ENCODE data around the gene CFAP54. TPM values are rescaled to one million over a fixed set of nuclear protein-coding genes. Genes with fewer than 3 reads are reported as not detected.
A peak's percentile ranks its signal among the peaks of the same experiment; 100 is the strongest.
"Not testable (repeated sequence)": the region's sequence is repeated elsewhere in the genome, so short reads cannot be mapped to it uniquely, and the experiment has no call there.

Gene CFAP54
- total RNA-seq: 7.5 and 11.7 TPM in 2 replicates

- no peak for DNase-seq (ENCODE audit: extremely low read depth, low read depth, low spot score)
These were observed at the start of gene CFAP54 for GRCh38 chr12:96489392-96490056. CFAP54 (plus strand) TSS chr12:96489577; CDS start chr12:96489610, 33 bp downstream.

DNA sequence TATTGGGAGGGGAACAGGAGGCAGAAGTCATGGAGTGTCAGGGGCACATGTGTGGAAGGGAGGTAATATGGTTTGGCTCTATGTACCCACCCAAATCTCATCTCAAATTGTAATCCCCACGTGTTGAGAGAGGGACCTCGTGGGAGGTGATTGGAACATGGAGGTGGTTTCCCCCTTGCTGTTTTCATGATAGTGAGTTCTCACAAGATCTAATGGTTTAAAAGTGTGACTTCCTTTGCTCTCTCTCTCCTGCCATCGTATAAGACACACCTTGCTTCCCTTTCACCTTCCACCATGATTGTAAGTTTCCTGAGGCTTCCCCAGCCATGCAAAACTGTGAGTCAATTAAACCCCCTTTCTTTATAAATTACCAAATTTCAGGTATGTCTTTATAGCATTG, 47.6 kb upstream of the CFAP54 start:
- no peak for DNase-seq (ENCODE audit: extremely low read depth, low read depth, low spot score)

DNA sequence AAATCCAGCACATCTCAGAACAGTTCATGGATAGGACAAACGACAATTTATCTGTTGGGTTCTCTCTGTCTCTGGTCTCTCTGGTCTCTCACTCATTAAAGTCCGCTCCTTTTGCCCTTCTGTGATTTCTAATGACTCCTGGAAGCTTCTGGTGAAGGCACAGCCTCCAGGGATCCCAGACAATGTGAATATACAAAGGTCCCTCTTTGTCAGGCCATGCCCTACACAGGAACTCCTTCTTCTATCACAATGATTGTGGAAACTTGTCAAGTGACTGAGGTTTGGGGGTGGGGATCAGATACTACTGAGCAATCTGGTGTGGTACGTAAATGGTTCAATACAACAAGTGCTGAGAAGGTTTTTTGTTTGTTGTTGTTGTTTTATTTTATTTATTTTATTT, 46.5 kb upstream of the CFAP54 start:
- DNase-seq (ENCODE audit: extremely low read depth, low read depth, low spot score): no peak

- no peak for DNase-seq (ENCODE audit: extremely low read depth, low read depth, low spot score)
These were observed 45.0 kb upstream of the CFAP54 start for GRCh38 chr12:96444399-96444798.

DNA sequence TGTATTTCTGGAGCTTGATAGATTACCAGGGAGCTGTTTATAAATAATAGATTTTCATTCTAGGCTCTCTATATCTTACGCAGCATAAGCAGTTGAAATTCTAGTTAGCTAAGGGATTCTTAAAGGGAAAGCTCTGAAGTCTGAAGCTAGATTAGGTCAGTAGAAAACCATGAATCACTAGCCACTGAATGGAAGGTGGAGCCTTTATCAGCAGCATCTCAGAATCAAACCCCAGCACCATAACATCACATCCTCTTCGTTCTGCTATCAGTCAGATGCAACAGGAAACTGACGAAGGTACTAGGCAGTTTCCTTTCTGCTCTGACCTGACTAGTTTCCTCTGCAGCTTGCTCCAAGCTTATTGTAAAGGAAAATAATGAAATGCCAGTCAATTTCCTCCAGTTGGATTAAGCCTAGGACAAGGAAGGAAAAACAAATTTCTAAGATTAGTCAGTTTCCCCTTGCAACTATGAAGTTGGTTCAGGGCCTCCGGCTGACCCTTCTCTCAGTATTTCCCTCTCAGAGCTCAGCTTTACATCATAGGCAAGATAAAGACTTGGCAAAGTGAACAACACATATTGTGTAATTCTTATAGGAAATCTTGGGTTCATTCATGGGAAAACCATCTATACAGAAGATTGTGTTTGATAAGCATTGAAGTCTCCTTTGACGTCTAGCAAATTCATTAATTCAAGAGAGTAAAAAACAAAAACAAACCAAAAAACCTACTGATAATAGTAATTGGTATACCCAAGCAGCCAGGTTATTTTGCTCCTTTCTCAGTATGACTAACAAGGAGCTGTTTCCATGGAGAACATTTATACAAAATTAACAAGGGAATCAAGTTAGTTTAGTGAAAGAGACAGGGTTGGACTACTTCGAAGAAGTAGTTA, 43.4 kb upstream of the CFAP54 start:
- peak; percentile 100 for DNase-seq (ENCODE audit: extremely low read depth, low read depth, low spot score)

DNA sequence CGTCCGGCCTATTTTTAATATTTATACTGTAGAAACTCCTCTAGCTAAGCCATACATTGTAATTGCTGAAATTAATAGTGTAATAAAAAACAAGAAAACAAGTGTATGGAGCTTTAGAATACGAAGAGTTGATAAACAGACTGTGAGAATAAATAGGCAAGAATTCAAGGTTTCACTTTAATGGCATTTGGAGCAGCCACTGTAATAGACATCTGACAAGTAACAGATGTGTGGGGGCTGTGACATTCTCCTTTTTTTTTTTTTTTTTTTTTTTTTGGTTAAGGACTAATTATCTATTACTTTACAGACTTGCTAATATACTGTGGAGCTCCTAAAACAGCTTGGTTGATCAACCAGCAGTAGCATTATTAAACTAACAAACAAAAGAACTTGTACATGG, 42.1 kb upstream of the CFAP54 start:
- no peak for DNase-seq (ENCODE audit: extremely low read depth, low read depth, low spot score)

- DNase-seq (ENCODE audit: extremely low read depth, low read depth, low spot score): no peak
These were observed 41.1 kb upstream of the CFAP54 start for GRCh38 chr12:96448300-96448699.

- no peak for DNase-seq (ENCODE audit: extremely low read depth, low read depth, low spot score)
These were observed 37.0 kb upstream of the CFAP54 start for GRCh38 chr12:96452261-96452922.

- no peak for DNase-seq (ENCODE audit: extremely low read depth, low read depth, low spot score)
These were observed 35.0 kb upstream of the CFAP54 start for GRCh38 chr12:96454396-96454795.

DNA sequence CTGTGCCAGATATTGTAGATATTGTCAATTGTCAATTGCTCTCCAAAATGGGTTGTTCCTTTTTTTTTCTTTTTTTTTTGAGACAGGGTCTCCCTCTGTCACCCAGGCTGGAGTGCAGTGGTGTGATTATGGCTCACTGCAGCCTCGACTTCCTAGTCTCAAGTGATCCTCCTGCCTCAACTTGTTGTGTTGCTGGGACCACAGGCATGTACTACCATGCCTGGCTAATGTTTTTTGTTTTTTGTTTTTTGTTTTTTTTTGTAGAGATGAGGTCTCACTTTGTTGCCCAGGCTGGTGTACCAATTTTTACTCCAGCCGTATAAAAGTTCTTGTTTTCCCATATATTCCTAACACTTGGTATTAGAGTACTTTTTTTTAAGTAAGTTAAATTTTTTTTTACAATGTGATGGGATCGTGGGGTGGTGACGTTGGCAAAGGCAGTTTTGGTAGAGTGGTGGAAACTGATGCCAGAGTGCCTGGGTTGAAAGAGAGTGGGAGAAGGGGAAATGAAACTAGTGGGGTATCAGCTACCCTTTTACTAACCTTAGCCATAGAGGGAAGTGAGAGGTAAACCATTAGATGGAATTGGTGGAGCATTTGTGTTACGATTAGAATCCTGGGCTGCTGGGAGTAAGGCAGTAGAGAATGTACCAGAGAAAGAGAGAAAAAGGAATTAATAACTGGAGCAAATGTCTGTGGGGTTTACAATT, 33.0 kb upstream of the CFAP54 start:
- DNase-seq (ENCODE audit: extremely low read depth, low read depth, low spot score): no peak

- no peak for DNase-seq (ENCODE audit: extremely low read depth, low read depth, low spot score)
These were observed 32.0 kb upstream of the CFAP54 start for GRCh38 chr12:96457191-96457930.

GRCh38 chr12:96459281-96459680, 30.1 kb upstream of the CFAP54 start:
- DNase-seq (ENCODE audit: extremely low read depth, low read depth, low spot score): not testable (repeated sequence)

- DNase-seq (ENCODE audit: extremely low read depth, low read depth, low spot score): no peak
These were observed 26.7 kb upstream of the CFAP54 start for GRCh38 chr12:96462571-96463280.

DNA sequence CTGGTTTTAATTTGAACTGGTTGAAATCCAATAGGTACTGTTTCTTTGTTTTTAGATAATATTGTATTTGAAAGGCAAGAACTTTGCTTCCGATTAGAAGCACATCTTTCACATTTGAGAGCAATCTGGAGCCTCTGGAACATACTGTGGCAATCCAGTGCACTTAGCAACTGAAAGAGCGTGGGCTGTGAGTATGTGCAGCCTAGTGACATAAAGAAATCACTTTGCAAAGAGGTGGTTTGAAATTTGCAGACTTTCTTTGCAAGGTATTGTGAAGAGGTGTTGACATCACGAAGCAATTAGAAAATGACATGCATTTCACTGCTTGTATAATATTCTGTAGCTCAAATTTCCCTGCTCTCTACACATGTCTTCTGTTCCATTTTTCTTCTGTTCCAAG, 23.5 kb upstream of the CFAP54 start:
- DNase-seq (ENCODE audit: extremely low read depth, low read depth, low spot score): no peak

GRCh38 chr12:96466939-96467751, 22.2 kb upstream of the CFAP54 start:
- no peak for DNase-seq (ENCODE audit: extremely low read depth, low read depth, low spot score)

DNA sequence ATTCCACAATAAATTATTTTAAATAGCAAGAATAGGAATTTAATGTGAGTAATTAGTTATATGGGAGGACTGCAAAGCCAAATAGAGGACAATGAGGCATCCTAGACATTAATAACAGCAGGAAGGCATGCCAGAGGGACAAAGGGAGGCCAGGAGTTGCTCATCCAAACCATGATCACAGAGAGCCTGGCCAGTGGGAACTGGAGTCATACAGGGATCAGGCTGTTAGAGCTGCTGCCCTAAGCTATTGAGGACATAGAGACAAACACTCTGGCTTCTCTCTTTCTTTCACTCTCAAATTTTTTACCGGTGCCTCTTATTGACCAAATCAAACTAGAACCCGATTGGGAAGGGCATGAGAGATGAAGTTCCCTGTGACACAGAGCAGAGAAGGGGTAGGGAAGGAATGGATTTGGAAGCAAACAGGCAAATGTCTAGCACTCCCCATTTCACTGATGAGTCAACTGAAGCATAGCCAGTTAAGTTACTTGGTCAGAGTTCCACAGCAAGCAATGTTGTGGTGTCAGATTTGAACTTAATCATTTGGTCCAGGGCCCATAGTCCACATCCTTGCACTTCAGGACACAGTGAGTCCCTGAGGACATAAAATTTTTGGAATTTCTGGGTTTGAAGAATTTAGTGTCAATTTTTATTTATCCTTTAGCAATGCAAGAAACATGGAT, 17.9 kb upstream of the CFAP54 start:
- DNase-seq (ENCODE audit: extremely low read depth, low read depth, low spot score): no peak

GRCh38 chr12:96472384-96472783, 17.0 kb upstream of the CFAP54 start:
- DNase-seq (ENCODE audit: extremely low read depth, low read depth, low spot score): no peak

GRCh38 chr12:96473394-96474093, 15.8 kb upstream of the CFAP54 start:
- DNase-seq (ENCODE audit: extremely low read depth, low read depth, low spot score): no peak
